ENCODE measurements around the gene CENPN.

Gene CENPN

DNA sequence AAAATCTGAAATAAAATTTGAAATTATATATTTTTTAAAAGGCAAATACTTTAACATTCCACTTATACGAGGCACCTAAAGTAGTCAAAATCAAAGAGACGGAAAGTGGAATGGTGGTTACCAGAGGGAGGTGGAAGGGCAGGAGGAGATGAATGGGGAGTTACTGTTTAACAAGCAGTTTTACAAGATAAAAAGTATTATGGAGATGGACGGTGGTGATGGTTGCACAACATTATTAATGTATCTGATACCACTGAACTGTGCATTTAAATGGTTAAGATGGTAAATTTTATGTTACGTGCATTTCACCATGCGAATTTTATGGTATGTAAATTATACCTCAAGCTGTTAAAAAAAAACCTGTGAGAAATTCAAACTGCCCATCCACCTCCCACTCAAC is 5.7 kb upstream of the CENPN start:
- 95% methylated on average over 4 to 5 of the region's 5 CpGs for whole genome bisulfite sequencing, 2 experiments
- Histone ChIP-seq H3K27me3 (ENCODE audit: control insufficient read depth, insufficient read depth, low read length, poor library complexity, severe bottlenecking) (no peaks in the 10 kb centered on the region), H3K9me3 (ENCODE audit: control insufficient read depth, low read length) (no peaks in the 10 kb centered on the region), H3K4me3 (ENCODE audit: insufficient read depth, low read depth, low read length) (no peak overlapping the region), H3K27ac (ENCODE audit: insufficient read depth, low read depth, low read length, poor library complexity, severe bottlenecking) (no peak overlapping the region), H3K36me3 (ENCODE audit: control insufficient read depth, insufficient read depth, low read length) (no peaks in the 10 kb centered on the region), H3K4me1 (ENCODE audit: control insufficient read depth, insufficient read depth, low read length) (no peaks in the 10 kb centered on the region)

DNA sequence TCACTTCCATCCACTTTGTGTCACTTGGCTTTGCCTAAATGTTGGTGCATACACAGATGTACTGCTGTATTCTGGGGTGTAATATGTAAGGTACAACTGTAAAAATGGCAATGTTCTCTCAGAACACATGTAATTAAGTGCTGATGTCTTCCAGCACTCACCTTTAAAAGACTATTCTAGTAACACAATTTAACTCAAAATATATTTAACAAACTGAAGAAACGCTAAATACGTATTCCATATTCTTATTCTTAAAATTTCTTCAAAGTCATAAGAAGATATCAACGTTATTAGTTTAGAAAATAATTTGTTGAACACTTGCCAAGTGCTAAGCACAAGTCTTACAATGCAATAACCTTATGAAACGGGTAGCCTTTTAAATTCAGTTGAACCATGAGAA is 4.0 kb upstream of the CENPN start:
- Histone ChIP-seq H3K27ac (ENCODE audit: insufficient read depth, low read depth, low read length, poor library complexity, severe bottlenecking) (no peak overlapping the region), H3K27me3 (ENCODE audit: control insufficient read depth, insufficient read depth, low read length, poor library complexity, severe bottlenecking) (no peaks in the 10 kb centered on the region), H3K4me3 (ENCODE audit: insufficient read depth, low read depth, low read length) (no peak overlapping the region), H3K9me3 (ENCODE audit: control insufficient read depth, low read length) (no peaks in the 10 kb centered on the region), H3K4me1 (ENCODE audit: control insufficient read depth, insufficient read depth, low read length) (peaks cover under 1% of the 10 kb centered on the region), H3K36me3 (ENCODE audit: control insufficient read depth, insufficient read depth, low read length) (no peaks in the 10 kb centered on the region)
- 92 to 94% methylated on average over 4 of the region's 4 CpGs for WGBS, 2 experiments

DNA sequence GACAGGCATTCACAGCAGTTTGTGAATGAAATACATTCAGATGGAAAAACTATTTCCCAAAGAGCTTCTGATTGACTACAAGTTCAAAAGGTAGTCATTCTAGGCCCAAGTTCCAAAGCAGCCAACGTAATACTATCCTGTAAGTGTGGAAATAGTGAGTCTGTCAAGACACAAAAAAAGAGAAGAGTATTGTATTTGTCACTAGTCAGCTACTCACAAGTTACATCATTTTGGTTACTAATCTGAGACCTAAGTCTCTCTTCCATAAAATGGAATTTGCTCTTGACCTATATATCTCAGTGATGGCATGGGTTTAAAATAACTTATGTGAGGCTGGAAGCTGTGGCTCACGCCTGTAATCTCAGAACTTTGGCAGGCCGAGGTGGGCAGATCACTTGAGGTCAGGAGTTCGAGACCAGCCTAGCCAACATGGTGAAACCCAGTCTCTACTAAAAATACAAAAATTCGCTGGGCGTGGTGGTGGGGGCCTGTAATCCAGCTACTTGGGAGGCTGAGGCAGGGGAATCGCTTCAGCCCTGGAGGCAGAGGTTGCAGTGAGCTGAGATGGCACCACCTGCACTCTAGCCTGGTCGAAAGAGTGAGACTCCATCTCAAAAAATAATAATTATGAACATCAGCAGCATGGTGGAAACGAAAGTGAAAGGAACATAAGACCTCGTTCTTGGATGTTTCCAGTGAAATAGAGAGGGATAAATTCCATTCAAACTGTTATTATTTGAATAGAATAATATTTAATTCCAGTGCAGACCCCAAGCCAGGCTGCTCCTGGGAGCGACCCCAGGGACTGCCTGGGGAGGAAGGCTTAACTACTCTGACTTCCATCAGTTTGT is 3.2 kb upstream of the CENPN start:
- no peak overlapping the region for H3K4me3 ChIP-seq (ENCODE audit: insufficient read depth, low read depth, low read length)
- H3K9me3 ChIP-seq (ENCODE audit: control insufficient read depth, low read length): no peaks in the 10 kb centered on the region
- WGBS, 2 experiments: 84% methylated on average over 10 to 11 of the region's 11 CpGs
- no peaks in the 10 kb centered on the region for H3K36me3 ChIP-seq (ENCODE audit: control insufficient read depth, insufficient read depth, low read length)
- H3K27me3 ChIP-seq (ENCODE audit: control insufficient read depth, insufficient read depth, low read length, poor library complexity, severe bottlenecking): no peaks in the 10 kb centered on the region
- H3K4me1 ChIP-seq (ENCODE audit: control insufficient read depth, insufficient read depth, low read length): peaks cover 4% of the 10 kb centered on the region
- H3K27ac ChIP-seq (ENCODE audit: insufficient read depth, low read depth, low read length, poor library complexity, severe bottlenecking): no peak overlapping the region

DNA sequence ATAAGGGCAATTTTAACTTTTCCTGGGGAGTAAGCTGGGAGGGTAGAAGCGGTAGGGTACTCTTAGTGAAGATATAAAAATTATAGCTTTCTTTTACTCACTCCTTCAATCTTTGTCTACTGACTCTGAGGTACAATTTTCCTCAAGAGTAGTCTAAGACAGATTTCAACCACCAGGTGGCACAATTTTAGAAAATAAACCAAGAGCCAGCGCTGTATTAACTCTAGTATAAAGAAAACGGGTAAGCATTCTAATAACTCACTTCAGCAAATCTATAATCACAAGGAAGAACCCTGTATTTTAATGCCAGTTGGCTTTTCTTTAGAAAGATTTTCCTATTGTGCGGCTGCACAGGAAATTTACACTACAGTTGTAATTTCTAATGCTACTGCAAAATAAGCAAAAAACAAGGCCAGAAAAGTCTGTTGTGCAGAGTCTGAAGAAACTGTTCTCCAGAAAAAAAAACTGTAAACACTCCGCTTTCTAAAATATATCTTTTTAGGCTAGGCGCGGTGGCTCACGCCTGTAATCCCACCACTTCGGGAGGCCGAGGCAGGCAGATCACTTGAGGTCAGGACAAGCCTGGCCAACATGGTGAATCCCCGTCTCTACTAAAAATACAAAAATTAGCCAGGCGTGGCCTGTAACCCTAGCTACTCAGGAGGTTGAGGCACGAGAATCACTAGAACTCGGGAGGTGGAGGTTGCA is 2.2 kb upstream of the CENPN start:
- no peaks in the 10 kb centered on the region for H3K27me3 ChIP-seq (ENCODE audit: control insufficient read depth, insufficient read depth, low read length, poor library complexity, severe bottlenecking)
- no peaks in the 10 kb centered on the region for H3K36me3 ChIP-seq (ENCODE audit: control insufficient read depth, insufficient read depth, low read length)
- 69 to 70% methylated on average over 13 to 14 of the region's 14 CpGs for WGBS, 2 experiments
- H3K4me3 ChIP-seq (ENCODE audit: insufficient read depth, low read depth, low read length): no peak overlapping the region
- H3K9me3 ChIP-seq (ENCODE audit: control insufficient read depth, low read length): no peaks in the 10 kb centered on the region
- no peak overlapping the region for H3K27ac ChIP-seq (ENCODE audit: insufficient read depth, low read depth, low read length, poor library complexity, severe bottlenecking)
- peaks cover 4% of the 10 kb centered on the region for H3K4me1 ChIP-seq (ENCODE audit: control insufficient read depth, insufficient read depth, low read length)

DNA sequence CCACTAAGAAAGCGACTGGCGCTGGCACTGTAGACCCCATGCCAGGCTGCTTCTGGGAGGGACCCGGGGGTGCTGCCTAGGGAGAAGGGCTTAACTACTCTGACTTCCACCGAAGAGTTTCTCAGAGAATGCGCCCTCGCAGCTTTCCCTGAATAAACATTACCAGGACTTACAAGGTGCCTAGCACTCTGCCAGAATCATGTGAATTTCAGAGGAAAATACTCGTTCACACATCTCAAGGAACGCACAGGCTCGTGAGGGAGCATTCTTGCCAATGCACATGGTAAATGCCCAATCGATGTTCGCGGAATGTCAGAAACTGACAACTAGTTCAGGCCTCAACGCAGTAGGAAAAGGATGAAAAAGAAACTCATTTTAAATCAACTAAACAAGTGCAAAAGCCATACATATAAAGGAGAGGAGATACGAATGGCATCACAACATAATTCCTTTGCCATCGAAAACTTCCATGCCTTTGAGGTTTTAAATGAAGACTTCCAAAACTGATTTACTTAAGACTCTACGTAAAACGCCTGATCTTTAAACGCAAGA is 1.3 kb upstream of the CENPN start:
- H3K9me3 ChIP-seq (ENCODE audit: control insufficient read depth, low read length): no peaks in the 10 kb centered on the region
- H3K27ac ChIP-seq (ENCODE audit: insufficient read depth, low read depth, low read length, poor library complexity, severe bottlenecking): no peak overlapping the region
- H3K4me3 ChIP-seq (ENCODE audit: insufficient read depth, low read depth, low read length): peak overlapping the region; percentile 96
- WGBS, 2 experiments: 13 to 16% methylated on average over 18 of the region's 18 CpGs
- no peaks in the 10 kb centered on the region for H3K36me3 ChIP-seq (ENCODE audit: control insufficient read depth, insufficient read depth, low read length)
- H3K27me3 ChIP-seq (ENCODE audit: control insufficient read depth, insufficient read depth, low read length, poor library complexity, severe bottlenecking): no peaks in the 10 kb centered on the region
- peaks cover 4% of the 10 kb centered on the region for H3K4me1 ChIP-seq (ENCODE audit: control insufficient read depth, insufficient read depth, low read length)

DNA sequence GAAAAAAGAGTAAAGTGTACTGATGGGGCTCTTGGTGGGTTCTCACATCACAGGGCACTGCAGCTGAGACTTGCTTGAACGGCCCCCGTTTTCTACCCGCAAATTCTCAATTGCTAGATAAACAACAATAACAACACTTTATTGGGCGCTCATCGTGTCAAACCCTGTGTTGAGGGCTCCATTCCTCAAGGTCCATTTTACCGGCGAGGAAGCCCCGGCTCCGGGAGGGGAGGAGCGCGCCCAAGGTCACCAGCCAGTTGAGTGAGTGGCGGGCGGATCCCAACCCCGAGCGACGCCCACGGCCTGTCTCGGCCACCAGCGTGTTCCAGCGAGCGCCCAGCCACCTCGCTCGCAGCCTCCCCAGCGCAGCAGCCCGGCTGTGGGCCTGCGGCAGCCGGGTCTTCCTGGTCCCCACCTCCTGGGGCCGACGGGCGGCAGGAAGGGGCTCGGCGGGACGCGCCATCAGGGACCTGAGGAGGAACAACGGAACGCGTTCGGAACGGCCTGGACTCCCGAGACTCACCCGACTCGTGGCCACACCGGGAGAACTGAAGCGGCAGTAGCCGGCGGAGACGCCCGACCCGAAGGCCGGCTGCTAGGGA is 702 bp upstream of the CENPN start:
- Histone ChIP-seq H3K4me1 (ENCODE audit: control insufficient read depth, insufficient read depth, low read length) (peaks cover 4% of the 10 kb centered on the region), H3K36me3 (ENCODE audit: control insufficient read depth, insufficient read depth, low read length) (no peaks in the 10 kb centered on the region), H3K9me3 (ENCODE audit: control insufficient read depth, low read length) (no peaks in the 10 kb centered on the region), H3K27ac (ENCODE audit: insufficient read depth, low read depth, low read length, poor library complexity, severe bottlenecking) (peak overlapping the region; percentile 98), H3K27me3 (ENCODE audit: control insufficient read depth, insufficient read depth, low read length, poor library complexity, severe bottlenecking) (no peaks in the 10 kb centered on the region), H3K4me3 (ENCODE audit: insufficient read depth, low read depth, low read length) (peak overlapping the region; percentile 96)
- 0% methylated on average over 50 of the region's 50 CpGs for WGBS, 2 experiments

DNA sequence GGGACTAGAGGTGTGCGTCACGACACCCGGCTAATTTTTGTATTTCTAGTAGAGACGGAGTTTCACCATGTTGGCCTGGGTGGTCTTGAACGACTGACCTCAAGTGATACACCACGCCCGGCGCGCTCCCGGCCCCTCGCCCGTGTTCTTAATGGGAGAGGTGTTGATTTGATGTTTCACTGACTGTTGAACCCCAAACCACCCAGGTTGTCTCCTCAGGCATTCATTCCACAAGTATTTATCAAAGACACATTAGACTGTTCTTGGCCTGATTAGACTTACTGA is 1.4 kb downstream of the CENPN start:
- no peaks in the 10 kb centered on the region for H3K27me3 ChIP-seq (ENCODE audit: control insufficient read depth, insufficient read depth, low read length, poor library complexity, severe bottlenecking)
- WGBS, 2 experiments: 93 to 98% methylated on average over 12 of the region's 12 CpGs
- H3K9me3 ChIP-seq (ENCODE audit: control insufficient read depth, low read length): no peaks in the 10 kb centered on the region
- H3K4me1 ChIP-seq (ENCODE audit: control insufficient read depth, insufficient read depth, low read length): peaks cover 4% of the 10 kb centered on the region
- H3K4me3 ChIP-seq (ENCODE audit: insufficient read depth, low read depth, low read length): peak overlapping the region; percentile 96
- peaks cover 3% of the 10 kb centered on the region for H3K36me3 ChIP-seq (ENCODE audit: control insufficient read depth, insufficient read depth, low read length)
- H3K27ac ChIP-seq (ENCODE audit: insufficient read depth, low read depth, low read length, poor library complexity, severe bottlenecking): no peak overlapping the region

DNA sequence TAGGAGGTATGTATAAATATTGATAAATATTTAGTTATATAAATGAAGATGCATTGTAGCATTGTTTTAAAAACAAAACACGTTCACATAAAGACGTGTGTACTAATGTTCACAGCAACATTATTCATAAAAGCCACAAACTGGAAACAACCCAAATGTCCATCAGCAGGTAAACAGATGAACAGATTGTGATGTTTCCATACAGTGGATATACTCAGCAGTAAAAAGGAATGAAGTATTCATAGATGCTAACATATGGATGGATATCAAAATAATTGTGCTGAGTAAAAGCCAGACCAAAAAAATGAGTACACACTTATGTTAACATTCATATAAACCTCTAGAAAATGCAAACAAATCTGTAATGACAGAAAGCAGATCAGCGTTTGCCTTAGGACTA is 6.0 kb downstream of the CENPN start:
- H3K27me3 ChIP-seq (ENCODE audit: control insufficient read depth, insufficient read depth, low read length, poor library complexity, severe bottlenecking): no peaks in the 10 kb centered on the region
- 94 to 100% methylated on average over 1 to 3 of the region's 3 CpGs for WGBS, 2 experiments
- no peak overlapping the region for H3K27ac ChIP-seq (ENCODE audit: insufficient read depth, low read depth, low read length, poor library complexity, severe bottlenecking)
- peaks cover 4% of the 10 kb centered on the region for H3K4me1 ChIP-seq (ENCODE audit: control insufficient read depth, insufficient read depth, low read length)
- no peak overlapping the region for H3K4me3 ChIP-seq (ENCODE audit: insufficient read depth, low read depth, low read length)
- H3K36me3 ChIP-seq (ENCODE audit: control insufficient read depth, insufficient read depth, low read length): peaks cover 38% of the 10 kb centered on the region
- H3K9me3 ChIP-seq (ENCODE audit: control insufficient read depth, low read length): no peaks in the 10 kb centered on the region

DNA sequence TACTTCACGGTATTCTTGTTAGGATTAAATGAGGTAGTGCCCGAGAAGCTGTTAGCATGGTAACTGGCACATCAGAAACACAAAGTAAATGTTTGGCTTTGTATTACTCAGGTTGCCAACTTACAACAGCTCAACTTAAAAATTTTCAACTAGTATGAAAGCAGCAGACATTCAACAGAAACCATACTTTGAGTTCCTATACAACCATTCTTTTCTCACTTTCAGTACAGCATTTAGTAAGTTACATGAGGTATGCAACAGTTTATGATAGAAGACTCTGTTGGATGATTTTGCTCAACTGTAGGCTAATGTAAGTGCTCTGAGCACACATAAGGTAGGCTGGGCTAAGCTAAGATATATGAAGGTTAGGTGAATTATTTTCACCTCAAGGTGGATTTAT is 7.7 kb downstream of the CENPN start:
- Histone ChIP-seq H3K27me3 (ENCODE audit: control insufficient read depth, insufficient read depth, low read length, poor library complexity, severe bottlenecking) (no peaks in the 10 kb centered on the region), H3K4me1 (ENCODE audit: control insufficient read depth, insufficient read depth, low read length) (no peaks in the 10 kb centered on the region), H3K9me3 (ENCODE audit: control insufficient read depth, low read length) (no peaks in the 10 kb centered on the region), H3K36me3 (ENCODE audit: control insufficient read depth, insufficient read depth, low read length) (peaks cover 45% of the 10 kb centered on the region), H3K4me3 (ENCODE audit: insufficient read depth, low read depth, low read length) (no peak overlapping the region), H3K27ac (ENCODE audit: insufficient read depth, low read depth, low read length, poor library complexity, severe bottlenecking) (no peak overlapping the region)
- 92 to 95% methylated on average over 2 of the region's 2 CpGs for WGBS, 2 experiments

DNA sequence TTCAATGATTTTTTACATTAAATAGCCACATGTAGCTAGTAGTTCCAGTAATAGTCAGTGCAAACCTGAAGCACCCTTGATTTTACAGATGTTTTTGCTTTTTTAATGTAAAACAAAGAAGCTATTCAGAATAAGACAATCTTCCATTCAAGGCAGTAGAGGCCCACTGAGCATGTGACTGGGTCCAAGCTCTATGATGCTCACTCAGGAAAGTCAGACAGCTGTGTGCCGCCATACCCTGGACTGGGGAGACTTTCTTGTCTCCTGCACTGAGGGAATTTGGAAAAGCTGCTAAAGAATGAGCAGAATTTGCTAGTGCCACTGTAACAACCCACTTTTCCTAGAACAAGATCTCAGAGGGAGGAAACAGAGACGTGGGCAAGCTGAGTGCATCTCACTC is 11.5 kb downstream of the CENPN start:
- H3K9me3 ChIP-seq (ENCODE audit: control insufficient read depth, low read length): no peaks in the 10 kb centered on the region
- no peaks in the 10 kb centered on the region for H3K27me3 ChIP-seq (ENCODE audit: control insufficient read depth, insufficient read depth, low read length, poor library complexity, severe bottlenecking)
- peaks cover 67% of the 10 kb centered on the region for H3K36me3 ChIP-seq (ENCODE audit: control insufficient read depth, insufficient read depth, low read length)
- H3K27ac ChIP-seq (ENCODE audit: insufficient read depth, low read depth, low read length, poor library complexity, severe bottlenecking): no peak overlapping the region
- 92 to 98% methylated on average over 2 of the region's 2 CpGs for WGBS, 2 experiments
- H3K4me1 ChIP-seq (ENCODE audit: control insufficient read depth, insufficient read depth, low read length): no peaks in the 10 kb centered on the region
- no peak overlapping the region for H3K4me3 ChIP-seq (ENCODE audit: insufficient read depth, low read depth, low read length)

Measured in ectodermal cell (in vitro differentiated cells).